HT1080 (cell line): ENCODE measurements around the gene BMP7. TPM values are rescaled to one million over a fixed set of nuclear protein-coding genes. Genes with fewer than 3 reads are reported as not detected.
A peak's percentile ranks its signal among the peaks of the same experiment; 100 is the strongest.

ENCODE experiments used
- DNase-seq: peaks from one replicate; pipeline ENCODE4 v3.0.0-alpha.2; 2015; ENCODE audit warnings: low read depth
- total RNA-seq: library from RNA; depleted of rRNA; stranded (reverse); fragments of >200 nt; shearing (Covaris generic); gene quantifications from 2 replicates; pipeline ENCODE4 v1.2.3, GENCODE V29; 2014

Gene BMP7
- total RNA-seq, 1 experiment from 2014 or later = 0.03 TPM

- DNase-seq = peak; percentile 91
These were observed 53.7 kb downstream of the BMP7 start for GRCh38 chr20:57212534-57213276.

DNA sequence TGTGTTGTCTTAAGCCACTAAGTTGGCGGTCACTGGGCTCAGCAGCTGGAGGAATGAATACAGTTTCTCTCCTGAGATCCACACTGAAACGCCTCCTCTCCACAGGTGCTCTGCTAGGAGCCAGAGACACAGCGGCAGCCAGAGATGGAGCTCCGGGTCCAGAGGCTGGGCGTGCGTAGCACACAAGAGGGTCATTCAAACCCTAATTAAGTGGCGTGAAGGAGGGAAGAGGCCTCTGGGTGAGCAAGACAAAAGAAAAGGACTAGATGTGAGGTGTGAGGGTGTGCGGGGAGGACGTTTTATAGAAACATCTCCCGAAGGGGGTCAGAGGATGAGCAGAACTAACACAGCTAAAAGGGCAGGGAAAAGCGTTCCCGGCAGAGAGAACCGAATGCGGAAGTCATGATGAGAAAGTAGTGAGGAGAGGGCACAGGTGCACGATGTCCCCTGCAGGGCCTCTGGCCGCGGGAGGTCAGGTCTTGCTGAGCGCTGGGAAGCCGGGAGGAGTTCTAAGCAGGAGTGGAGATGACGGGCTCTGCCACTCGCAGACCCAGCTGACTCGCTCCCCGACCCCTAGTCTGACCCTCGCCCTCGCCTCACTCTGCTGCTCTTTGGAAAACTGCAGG is 54.4 kb downstream of the BMP7 start:
- DNase-seq = no peak

DNA sequence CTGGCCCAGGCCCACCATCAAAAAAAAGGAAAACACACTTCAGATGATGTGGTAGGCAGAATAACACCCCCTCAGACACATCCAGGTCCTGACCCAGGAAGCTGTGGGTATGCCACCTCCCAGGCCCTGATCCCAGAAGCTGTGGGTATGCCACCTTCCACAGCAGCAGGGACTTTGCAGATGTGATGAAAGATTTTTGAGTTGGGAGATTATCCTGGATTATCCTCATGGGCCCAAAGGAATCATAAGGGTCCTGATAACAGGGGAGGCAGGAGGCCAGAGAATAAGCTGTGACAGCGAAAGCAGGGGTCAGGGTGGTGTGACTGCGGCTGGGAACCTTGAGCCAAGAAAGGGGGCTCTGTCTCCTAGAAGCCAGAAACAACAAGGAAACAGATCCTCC is 55.0 kb downstream of the BMP7 start:
- no peak for DNase-seq

- no peak for DNase-seq
These were observed 55.5 kb downstream of the BMP7 start for GRCh38 chr20:57210911-57211280.

DNA sequence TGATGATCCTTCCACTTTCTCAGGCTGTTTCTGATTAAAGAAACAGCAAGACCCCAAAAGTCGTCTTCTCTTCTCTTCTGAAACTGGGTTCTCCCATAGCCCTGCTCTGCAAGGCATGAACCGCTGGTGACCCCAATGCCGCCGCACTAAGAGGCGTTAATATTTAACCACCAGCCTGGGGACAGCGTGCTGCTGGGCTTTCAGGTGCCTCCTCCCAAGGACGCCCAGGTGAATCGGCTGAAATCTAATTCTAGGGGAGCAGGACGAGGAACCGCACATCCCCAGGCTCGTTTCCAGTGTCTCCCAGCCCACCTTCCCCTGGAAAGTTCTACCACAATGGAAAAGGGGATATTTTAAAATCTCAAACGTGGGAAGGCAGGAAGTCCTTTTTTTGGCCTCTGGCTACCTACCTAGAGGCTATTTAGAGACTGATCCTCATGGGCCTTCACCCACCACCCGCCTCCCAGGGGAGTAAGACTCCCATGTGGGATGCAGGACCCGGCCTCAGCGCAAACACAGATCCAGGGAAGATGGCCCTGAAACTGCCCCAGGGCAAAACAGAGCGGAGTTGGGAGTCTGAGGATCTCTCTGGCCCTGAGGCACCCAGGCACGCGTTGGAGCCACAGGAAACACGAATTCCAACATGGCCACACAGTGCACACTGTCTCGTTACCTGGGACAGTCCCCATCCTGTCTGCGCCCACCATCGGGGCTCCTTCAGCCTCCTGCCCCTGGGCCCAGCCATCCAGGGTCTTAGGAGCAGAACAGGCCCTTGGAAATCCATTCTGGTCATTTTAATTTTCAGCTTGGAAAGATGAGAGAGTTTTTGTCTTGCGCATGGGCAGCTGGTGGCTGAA is 56.2 kb downstream of the BMP7 start:
- DNase-seq = no peak

DNA sequence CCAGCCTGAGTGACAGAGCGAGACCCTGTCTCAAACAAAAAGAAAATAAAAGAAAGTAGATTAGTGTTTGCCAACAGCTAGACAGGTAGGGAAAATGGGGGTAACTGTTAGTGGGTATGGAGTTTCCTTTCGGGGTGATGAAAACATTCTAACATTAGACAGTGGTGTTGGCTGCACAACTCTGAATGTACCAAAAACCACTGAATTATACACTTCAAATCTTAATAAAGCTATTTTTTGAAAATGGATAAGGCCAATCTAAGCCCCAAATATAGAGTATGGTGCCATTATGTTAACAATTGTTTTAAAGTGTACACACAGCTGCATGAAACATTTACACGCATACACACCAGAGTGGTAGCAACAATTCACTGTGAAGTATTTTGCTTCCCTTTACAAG is 57.0 kb downstream of the BMP7 start:
- DNase-seq = no peak

DNA sequence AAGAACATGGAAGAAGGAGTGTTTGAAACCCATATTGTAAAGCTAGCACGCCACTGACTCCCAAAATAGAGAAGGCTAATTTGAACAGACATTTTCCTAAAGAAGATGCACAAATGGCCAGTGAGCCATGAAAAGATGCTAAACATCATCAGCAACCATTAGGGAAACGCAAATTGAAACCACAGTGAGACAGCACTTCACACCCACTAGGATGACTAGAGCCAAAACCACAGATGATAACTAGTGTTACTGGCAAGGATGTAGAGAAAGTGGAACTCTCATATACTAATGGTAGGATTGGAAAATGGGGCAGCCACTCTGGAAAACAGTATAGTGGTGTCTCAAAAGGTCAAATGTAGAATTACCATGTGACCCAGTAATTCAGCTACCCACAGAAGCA is 58.2 kb downstream of the BMP7 start:
- DNase-seq = no peak

- no peak for DNase-seq
These were observed 59.2 kb downstream of the BMP7 start for GRCh38 chr20:57207251-57207650.

- peak; percentile 64 for DNase-seq
These were observed 60.7 kb downstream of the BMP7 start for GRCh38 chr20:57205606-57206219.

DNA sequence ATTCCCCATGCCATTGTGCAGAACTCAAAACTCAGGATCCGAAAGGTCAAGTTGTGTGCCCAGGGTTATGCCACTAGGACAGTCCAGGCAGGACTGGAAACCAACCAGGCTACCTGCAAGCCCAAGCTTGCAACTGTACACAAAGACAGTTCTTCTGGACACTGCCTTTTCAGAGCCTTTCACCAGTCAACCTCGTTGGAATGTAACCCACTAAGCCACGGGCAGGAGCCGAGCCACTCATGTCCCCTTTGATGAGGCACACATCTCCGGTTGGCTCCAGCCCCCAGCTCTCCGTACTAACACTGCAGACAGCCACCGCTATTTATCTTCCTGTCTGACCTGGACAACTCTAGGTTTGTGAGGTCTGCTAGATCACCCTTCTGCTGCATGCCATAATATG is 62.5 kb downstream of the BMP7 start:
- DNase-seq = no peak

GRCh38 chr20:57203204-57203603 is 63.2 kb downstream of the BMP7 start:
- no peak for DNase-seq

DNA sequence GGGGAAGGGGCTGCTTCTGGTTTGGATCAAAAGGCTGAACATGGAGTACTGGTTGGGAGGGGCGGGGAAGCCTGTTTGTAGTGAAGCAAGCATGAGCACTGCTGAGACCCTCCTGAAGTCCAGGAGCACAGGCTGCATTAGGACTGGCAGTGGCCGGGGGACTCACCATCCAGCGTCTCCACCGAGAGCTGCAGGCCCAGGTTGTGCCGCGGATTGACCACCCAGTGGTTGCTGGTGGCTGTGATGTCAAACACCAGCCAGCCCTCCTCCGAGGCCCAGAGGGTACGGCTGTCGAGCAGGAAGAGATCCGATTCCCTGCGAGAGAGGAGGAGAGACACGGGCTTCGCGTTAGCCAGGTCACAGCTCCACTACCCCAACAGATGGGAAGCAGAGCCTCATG is 64.1 kb downstream of the BMP7 start:
- DNase-seq = no peak

DNA sequence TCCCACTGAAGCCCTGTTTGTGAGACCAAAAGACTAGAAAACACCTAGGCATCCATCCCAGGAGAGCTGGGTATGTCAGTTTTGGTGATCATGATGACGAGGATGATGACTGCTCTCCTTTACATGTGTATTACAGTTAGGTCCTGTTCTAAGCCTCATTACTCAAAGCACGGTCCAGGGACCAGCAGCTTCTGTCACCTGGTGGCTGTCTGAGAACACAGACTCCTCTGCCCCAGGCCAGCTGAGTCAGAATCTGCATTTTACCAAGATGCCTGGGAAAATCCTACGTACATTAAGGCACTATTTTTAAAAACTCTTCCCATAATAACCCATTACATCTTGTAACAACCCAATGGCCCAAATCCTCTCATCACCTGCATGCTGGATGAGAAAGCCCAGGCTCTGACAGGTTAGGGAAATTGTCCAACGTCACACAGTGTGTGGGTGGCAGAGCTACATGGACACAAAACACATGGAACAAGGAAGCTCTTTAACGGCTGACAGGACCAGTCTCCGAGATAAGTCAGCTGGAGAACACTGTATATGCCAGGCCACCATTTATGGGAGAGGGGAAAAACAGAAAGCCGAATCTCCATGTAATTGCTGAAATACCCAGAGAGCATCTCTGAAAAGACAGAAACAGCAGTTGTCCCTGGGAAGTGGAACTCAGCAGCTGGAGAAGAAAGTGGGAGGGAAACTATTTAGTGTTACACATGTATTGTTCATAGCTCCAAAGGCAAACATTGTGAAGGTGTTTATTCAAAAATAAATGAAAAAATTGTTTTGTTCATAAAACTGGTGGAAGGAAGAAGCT is 65.4 kb downstream of the BMP7 start:
- no peak for DNase-seq

DNA sequence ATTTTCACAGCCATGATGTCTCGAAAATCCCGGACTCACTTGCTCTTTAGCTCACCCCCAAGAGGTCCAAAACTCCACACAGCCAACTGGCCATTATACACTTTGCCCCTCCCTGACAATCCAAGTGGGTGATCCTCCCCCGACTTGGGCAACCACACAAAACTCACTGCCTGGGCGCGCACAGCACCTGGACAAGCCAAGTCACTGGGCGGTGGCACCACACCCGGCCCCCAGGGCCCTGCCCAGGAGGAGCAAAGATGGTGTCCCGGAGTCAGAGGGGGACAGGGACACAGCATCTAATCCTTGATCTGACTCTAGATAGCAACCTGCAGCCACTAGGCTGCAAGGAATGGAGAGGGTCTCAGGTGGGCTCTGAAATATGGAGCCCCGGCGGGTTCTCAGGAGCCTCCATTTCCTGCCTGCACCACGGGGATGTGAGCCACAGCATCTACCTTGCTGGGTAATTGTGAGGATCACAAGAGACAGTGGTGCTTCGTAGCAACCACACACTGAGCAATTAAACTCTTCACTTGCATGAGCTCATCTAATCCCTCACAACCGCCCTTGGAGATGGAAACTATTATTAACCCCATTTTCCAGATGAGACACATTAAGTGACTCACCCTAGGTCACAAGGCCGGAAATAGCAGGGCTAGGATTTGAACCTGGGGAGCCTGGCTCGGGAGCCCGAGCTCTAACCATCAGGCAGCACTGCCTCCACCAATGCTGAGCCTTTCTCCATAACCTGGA is 66.6 kb downstream of the BMP7 start:
- peak; percentile 24 for DNase-seq

GRCh38 chr20:57198132-57199072 is 68.0 kb downstream of the BMP7 start:
- DNase-seq = peak; percentile 14

DNA sequence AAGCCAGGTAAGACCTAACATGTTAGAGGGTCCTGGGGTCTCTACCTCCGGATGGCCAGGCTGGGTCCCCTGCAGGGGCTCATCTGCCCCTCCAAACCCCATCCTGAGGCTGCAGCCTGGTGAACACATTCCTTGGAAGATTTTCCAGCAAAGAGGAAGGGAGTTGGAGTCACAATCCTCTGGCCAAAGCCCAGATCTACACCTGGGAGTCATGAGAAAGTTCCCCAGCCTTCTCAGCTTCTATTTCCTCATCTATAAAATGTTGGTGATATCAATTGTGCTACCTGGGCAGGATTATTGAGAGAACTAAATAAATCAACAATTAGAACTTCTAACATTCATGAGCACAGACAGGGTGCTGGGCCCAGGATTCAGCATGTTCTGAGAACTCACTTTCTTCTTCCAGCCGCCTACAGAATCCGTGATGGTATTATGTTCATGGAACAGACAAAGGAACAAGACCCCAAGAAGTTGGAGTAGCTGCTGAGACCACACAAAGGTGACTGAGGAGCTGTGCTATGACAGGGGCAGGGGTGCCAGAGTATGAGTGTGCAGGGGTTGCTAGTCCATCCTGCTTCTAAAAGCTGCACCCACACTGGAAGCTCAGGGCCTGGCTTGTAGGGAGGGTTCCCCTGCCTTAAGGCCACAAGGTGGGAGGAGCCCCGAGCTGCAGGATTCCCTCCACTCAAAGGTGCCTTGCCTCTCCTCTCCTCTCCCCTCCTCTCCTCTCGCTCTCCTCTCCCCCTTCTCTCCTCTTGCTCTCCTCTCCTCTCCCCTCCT is 68.9 kb downstream of the BMP7 start:
- no peak for DNase-seq

DNA sequence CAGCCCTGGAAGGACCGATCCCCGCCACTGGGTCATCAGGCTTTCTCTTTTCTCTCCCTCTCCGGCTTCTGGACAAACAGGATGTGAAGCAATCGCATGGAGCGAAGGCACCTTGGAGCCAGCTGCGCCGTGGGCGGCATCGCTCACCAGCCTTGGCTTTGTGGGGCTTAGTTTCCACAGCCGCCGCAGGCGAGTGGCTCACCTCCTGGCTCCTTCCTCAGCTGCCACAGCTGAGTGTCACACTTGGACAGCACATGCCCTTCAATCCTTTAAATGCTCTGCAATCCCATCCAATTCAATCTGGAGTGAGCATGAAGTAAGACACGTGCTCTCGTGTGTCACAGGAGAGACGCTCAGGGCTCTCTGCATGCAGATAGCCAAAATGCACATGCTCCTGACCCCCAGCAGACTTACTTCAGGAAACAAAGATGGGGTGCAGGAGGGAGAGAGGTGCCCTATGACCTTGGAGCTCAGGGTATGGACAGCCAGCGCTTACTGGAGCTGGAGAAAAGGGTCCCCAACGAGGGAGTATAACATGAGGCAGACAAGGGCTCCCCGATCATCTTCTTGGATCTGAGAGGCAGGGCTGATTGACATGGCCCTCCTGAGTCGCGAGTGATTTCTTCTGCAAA is 70.9 kb downstream of the BMP7 start:
- peak; percentile 34 for DNase-seq

GRCh38 chr20:57195023-57195422 is 71.4 kb downstream of the BMP7 start:
- no peak for DNase-seq
